IMR-90 (cell line): ENCODE measurements around the gene PIN4. TPM values are rescaled to one million over a fixed set of nuclear protein-coding genes. Genes with fewer than 3 reads are reported as not detected.
A peak's percentile ranks its signal among the peaks of the same experiment; 100 is the strongest.

Experiments
- ATAC-seq: fragments of 200-7000 bp; cut with Tn5 transposase; 2 replicates; pipeline ENCODE4 v1.9.1; 2020; ENCODE audit warnings: low read depth, mild to moderate bottlenecking, moderate library complexity
- BruUV-seq: library from RNA; stranded (reverse); fragments of 400-500 nt; replicated peaks from 2 replicates; lab custom pipeline; 2021; lab: Mats Ljungman, UMichigan
- CTCF ChIA-PET: fragments of 300-600 bp; formaldehyde crosslinking; extraction: SDS; loops from one replicate; lab custom pipeline; 2021; ENCODE audit warnings: antibody characterized with exemption; lab: Yijun Ruan, JAX
- POLR2A ChIA-PET: fragments of 300-600 bp; sonication (Branson Sonifier 250); formaldehyde crosslinking; loops from one replicate; lab custom pipeline; 2022; ENCODE audit warnings: antibody characterized with exemption; ENCODE audit not compliant: unreplicated experiment; lab: Charles Lee
- DNase-seq: peaks from one replicate; pipeline ENCODE4 v3.0.0; 2013
- H2AFZ ChIP-seq: replicated peaks from 2 replicates; pipeline ENCODE3; 2013; ENCODE audit warnings: low read length, mild to moderate bottlenecking; ENCODE audit not compliant: poor library complexity
- H2AK5ac ChIP-seq: 2 replicates; pipeline ENCODE4 v1.6.1; 2013; ENCODE audit warnings: low read depth, low read length, inconsistent platforms
- H2AK9ac ChIP-seq: replicated peaks from 2 replicates; pipeline ENCODE3; 2013; ENCODE audit warnings: mild to moderate bottlenecking, low read depth, low read length, moderate library complexity; ENCODE audit not compliant: poor library complexity
- H2BK120ac ChIP-seq: 2 replicates; pipeline ENCODE4 v1.6.1; 2013; ENCODE audit warnings: low read depth, low read length, inconsistent platforms
- H2BK15ac ChIP-seq: 3 replicates; pipeline ENCODE4 v1.6.1; 2013; ENCODE audit warnings: low read depth, low read length, inconsistent platforms
- H2BK20ac ChIP-seq: 2 replicates; pipeline ENCODE4 v1.6.1; 2013; ENCODE audit warnings: low read depth, mild to moderate bottlenecking, inconsistent platforms, low read length, moderate library complexity
- H2BK5ac ChIP-seq: 2 replicates; pipeline ENCODE4 v1.6.1; 2013; ENCODE audit warnings: mild to moderate bottlenecking, low read depth, low read length, inconsistent platforms; ENCODE audit not compliant: poor library complexity, severe bottlenecking
- H3K14ac ChIP-seq: replicated peaks from 2 replicates; pipeline ENCODE4 v1.6.1; 2013; ENCODE audit warnings: low read depth, low read length, inconsistent platforms
- H3K18ac ChIP-seq: 2 replicates; pipeline ENCODE4 v1.6.1; 2013; ENCODE audit warnings: low read depth, low read length, control low read depth
- H3K23ac ChIP-seq: 2 replicates; pipeline ENCODE4 v1.6.1; 2013; ENCODE audit warnings: low read depth, low read length, inconsistent platforms
- H3K27ac ChIP-seq: 2 replicates; pipeline ENCODE4 v1.5.1; 2013; ENCODE audit warnings: mild to moderate bottlenecking, control low read depth, low read length; ENCODE audit not compliant: insufficient read depth
- H3K27me3 ChIP-seq: 2 replicates; pipeline ENCODE4 v1.6.1; 2013; ENCODE audit warnings: low read length; ENCODE audit not compliant: control insufficient read depth, insufficient read depth
- H3K36me3 ChIP-seq: 2 replicates; pipeline ENCODE4 v1.6.1; 2013; ENCODE audit warnings: low read length, mixed read lengths; ENCODE audit not compliant: control insufficient read depth, insufficient read depth
- H3K4ac ChIP-seq: 2 replicates; pipeline ENCODE4 v1.6.1; 2013; ENCODE audit warnings: low read depth, low read length, inconsistent platforms
- H3K4me1 ChIP-seq: 2 replicates; pipeline ENCODE4 v1.6.1; 2013; ENCODE audit warnings: low read length, mixed read lengths; ENCODE audit not compliant: control insufficient read depth, insufficient read depth
- H3K4me2 ChIP-seq: 2 replicates; pipeline ENCODE4 v1.6.1; 2013; ENCODE audit warnings: low read depth, mild to moderate bottlenecking, control low read depth, low read length, moderate library complexity
- H3K4me3 ChIP-seq: 2 replicates; pipeline ENCODE4 v1.5.1; 2013; ENCODE audit warnings: low read depth, mild to moderate bottlenecking, control low read depth, low read length, moderate library complexity; ENCODE audit not compliant: insufficient read depth
- H3K56ac ChIP-seq: 2 replicates; pipeline ENCODE4 v1.6.1; 2013; ENCODE audit warnings: low read length, inconsistent platforms; ENCODE audit not compliant: insufficient read depth; ENCODE audit errors: extremely low read depth
- H3K79me1 ChIP-seq, 2 experiments: 2 replicates each; pipeline ENCODE4 v1.6.1; 2013; ENCODE audit warnings: low read length in 2 of 2, inconsistent platforms in 1 of 2, low read depth in 1 of 2
- H3K9ac ChIP-seq: 2 replicates; pipeline ENCODE4 v1.6.1; 2013; ENCODE audit warnings: low read depth, low read length, control low read depth
- H3K9me1 ChIP-seq: 2 replicates; pipeline ENCODE4 v1.6.1; 2013; ENCODE audit warnings: low read length, inconsistent platforms; ENCODE audit not compliant: insufficient read depth
- H3K9me3 ChIP-seq: 2 replicates; pipeline ENCODE4 v1.6.1; 2013; ENCODE audit warnings: low read length; ENCODE audit not compliant: control insufficient read depth, insufficient read depth
- H4K20me1 ChIP-seq: 2 replicates; pipeline ENCODE4 v1.6.1; 2013; ENCODE audit warnings: low read length, inconsistent platforms; ENCODE audit not compliant: insufficient read depth
- H4K5ac ChIP-seq: 2 replicates; pipeline ENCODE4 v1.6.1; 2013; ENCODE audit warnings: mild to moderate bottlenecking, low read depth, low read length, control low read depth
- H4K8ac ChIP-seq, 2 experiments: 2 replicates each; pipeline ENCODE4 v1.6.1; 2013; ENCODE audit warnings: low read depth in 2 of 2, low read length in 2 of 2, control low read depth in 1 of 2, inconsistent platforms in 1 of 2
- H4K91ac ChIP-seq: 2 replicates; pipeline ENCODE4 v1.6.1; 2013; ENCODE audit warnings: low read depth, low read length, inconsistent platforms; ENCODE audit not compliant: insufficient read depth
- BHLHE40 ChIP-seq: fragments of 150-350 bp; IDR thresholded peaks from 2 replicates; pipeline ENCODE4 v1.6.1; 2016; ENCODE audit warnings: mild to moderate bottlenecking, low read depth, low read length
- CEBPB ChIP-seq: IDR thresholded peaks from 2 replicates; pipeline ENCODE4 v1.6.1; 2012; ENCODE audit warnings: low read depth, low read length, improper control_type of control experiment
- CHD1 ChIP-seq: IDR thresholded peaks from 2 replicates; pipeline ENCODE4 v1.6.1; 2012; ENCODE audit warnings: low read depth, low read length, improper control_type of control experiment
- CTCF ChIP-seq: conservative IDR thresholded peaks from 2 replicates; pipeline ENCODE4 v1.5.1; 2012; ENCODE audit warnings: mild to moderate bottlenecking, low read depth, low read length, improper control_type of control experiment
- ELK1 ChIP-seq: fragments of 150-350 bp; IDR thresholded peaks from 2 replicates; pipeline ENCODE4 v1.6.1; 2016; ENCODE audit warnings: low read depth, mild to moderate bottlenecking, low read length, moderate library complexity, borderline replicate concordance
- FOS ChIP-seq: fragments of 150-350 bp; IDR thresholded peaks from 2 replicates; pipeline ENCODE4 v1.6.1; 2016; ENCODE audit warnings: low read depth, low read length
- MAFK ChIP-seq: IDR thresholded peaks from 2 replicates; pipeline ENCODE4 v1.6.1; 2012; ENCODE audit warnings: low read depth, low read length, improper control_type of control experiment
- MAZ ChIP-seq: IDR thresholded peaks from 2 replicates; pipeline ENCODE4 v1.6.1; 2012; ENCODE audit warnings: low read depth, mild to moderate bottlenecking, low read length, improper control_type of control experiment, moderate library complexity, borderline replicate concordance
- MXI1 ChIP-seq: IDR thresholded peaks from 2 replicates; pipeline ENCODE4 v1.6.1; 2012; ENCODE audit warnings: low read depth, mild to moderate bottlenecking, low read length, moderate library complexity, borderline replicate concordance
- NFE2L2 ChIP-seq: fragments of 150-350 bp; IDR thresholded peaks from 2 replicates; pipeline ENCODE4 v1.6.1; 2016; ENCODE audit warnings: low read depth, mild to moderate bottlenecking, low read length
- POLR2A ChIP-seq: IDR thresholded peaks from 2 replicates; pipeline ENCODE4 v1.6.1; 2012; ENCODE audit warnings: mild to moderate bottlenecking, low read depth, low read length
- RAD21 ChIP-seq: IDR thresholded peaks from 2 replicates; pipeline ENCODE4 v1.6.1; 2012; ENCODE audit warnings: low read length, improper control_type of control experiment
- RCOR1 ChIP-seq: IDR thresholded peaks from 2 replicates; pipeline ENCODE4 v1.6.1; 2012; ENCODE audit warnings: mild to moderate bottlenecking, low read length, improper control_type of control experiment; ENCODE audit not compliant: insufficient replicate concordance
- RFX5 ChIP-seq: IDR thresholded peaks from 2 replicates; pipeline ENCODE4 v1.8.0; 2012; ENCODE audit warnings: low read depth, mild to moderate bottlenecking, low read length, moderate library complexity
- SMC3 ChIP-seq: fragments of 150-350 bp; IDR thresholded peaks from 2 replicates; pipeline ENCODE4 v1.6.1; 2016; ENCODE audit warnings: low read depth, mild to moderate bottlenecking, antibody characterized with exemption, low read length, moderate library complexity
- USF2 ChIP-seq: fragments of 150-350 bp; IDR thresholded peaks from 2 replicates; pipeline ENCODE4 v1.6.1; 2017; ENCODE audit warnings: mild to moderate bottlenecking, antibody characterized with exemption, low read length, low read depth
- WGBS, 2 experiments: methylation state at CpG; one replicate each; pipeline versions ENCODE4 v1.1.5 to v1.1.7; 2013; ENCODE audit warnings: missing lambda C conversion rate in 2 of 2; ENCODE audit not compliant: insufficient read length in 1 of 2; ENCODE audit errors: extremely low coverage in 2 of 2; 5-methylcytosine and 5-hydroxymethylcytosine counted together
- dilution Hi-C: fragments of 300-500 bp; cut with HindIII; formaldehyde crosslinking; loops from one replicate; pipeline ENCODE4 v1.14.3; 2018; ENCODE audit warnings: low sequenced_read_pairs; ENCODE audit not compliant: unreplicated experiment
- in situ Hi-C: fragments of 300-500 bp; cut with MboI; formaldehyde crosslinking; loops from 3 replicates; pipeline ENCODE4 v1.14.3; 2019; ENCODE audit warnings: low sequenced_read_pairs, inconsistent platforms, mixed read lengths
- intact Hi-C: fragments of 100-400 bp; cut with micrococcal nuclease; formaldehyde crosslinking; loops from 2 replicates; pipeline ENCODE4 v1.10.0; 2022
- polyA plus RNA-seq, 3 experiments: library from polyadenylated mRNA; depleted of rRNA; stranded (reverse); fragments of >200 nt; gene quantifications; 2 replicates each; pipeline ENCODE4 v1.2.3, GENCODE V29; 2012; ENCODE audit warnings: low replicate concordance in 1 of 3
- total RNA-seq: library from RNA; depleted of rRNA; stranded (reverse); fragments of >200 nt; gene quantifications from 2 replicates; pipeline ENCODE4 v1.2.3, GENCODE V29; 2012

The PIN4 gene
- total and polyA plus RNA-seq, 2 of the 4 experiments (the other 2 are of a cell fraction): 2.2 to 18.2 TPM

- dilution Hi-C loops (no loop called here), in situ Hi-C loops (no loop called here), intact Hi-C loops (no loop called here)
- no peak overlapping the region for H2AK5ac ChIP-seq
- ChIA-PET CTCF (no interaction called here), POLR2A (no interaction called here)
- H3K36me3 ChIP-seq: peaks cover 13% of the 10 kb centered on the region
- H3K9ac ChIP-seq: no peak overlapping the region
- no peak overlapping the region for H3K23ac ChIP-seq
- H3K4me2 ChIP-seq: no peak overlapping the region
- peak overlapping the region; percentile 1 to 51; a peak in 1 of 4 replicates for H4K8ac ChIP-seq
- H3K4me1 ChIP-seq: no peaks in the 10 kb centered on the region
- H4K5ac ChIP-seq: no peak overlapping the region
- H3K14ac ChIP-seq: 0 out of 2 replicates have a peak overlapping the region, but pooled peaks have one; percentile 2
- no peak overlapping the region for H2BK5ac ChIP-seq
- peaks cover 11 to 15% of the 10 kb centered on the region in 2 experiments for H3K79me1 ChIP-seq
- H3K56ac ChIP-seq: no peak overlapping the region
- H2AFZ ChIP-seq: no peak overlapping the region
- H2BK120ac ChIP-seq: no peak overlapping the region; the same call in 1 of the 2 replicates
- no peak overlapping the region for H3K4me3 ChIP-seq
- no peak overlapping the region for H2BK15ac ChIP-seq
- TF ChIP-seq MAZ (no peak), CTCF (no peak), RCOR1 (no peak), POLR2A (no peak), CEBPB (no peak), CHD1 (no peak), USF2 (no peak), NFE2L2 (no peak), MAFK (no peak), RFX5 (no peak), RAD21 (no peak), ELK1 (no peak), FOS (no peak), SMC3 (no peak), BHLHE40 (no peak), MXI1 (no peak)
- no peaks in the 10 kb centered on the region; the same call in 1 of the 2 replicates for H3K27me3 ChIP-seq
- BruUV-seq: no TSS peak
- no peak overlapping the region for H3K27ac ChIP-seq
- peak overlapping the region; percentile 19; the same call in 1 of the 2 replicates for H4K91ac ChIP-seq
- H3K9me1 ChIP-seq: no peaks in the 10 kb centered on the region
- DNase-seq (no peak), ATAC-seq (no peak)
- no peaks in the 10 kb centered on the region for H4K20me1 ChIP-seq
- no peak overlapping the region for H2BK20ac ChIP-seq
- H3K4ac ChIP-seq: peak overlapping the region; percentile 34; the same call in 1 of the 2 replicates
- no peaks in the 10 kb centered on the region for H3K9me3 ChIP-seq
- no peak overlapping the region for H3K18ac ChIP-seq
- H2AK9ac ChIP-seq: no peak overlapping the region
- WGBS, 2 experiments: no CpG with 5 or more reads among the region's 4 CpGs
Observed at GRCh38 chrX:72202792-72203401, 21.3 kb downstream of the PIN4 start.
